Tibial artery (tissue), 4 donors: ENCODE measurements around the gene GCKR.

Experiments used
- DNase-seq, 2 donors: peaks; one replicate each; pipeline ENCODE4 v3.0.0-alpha.2; 2019
- H3K27ac ChIP-seq, 2 donors: fragments of 200-600 bp; sonication (generic) in 1 of 2; 1 replicate in 1 of 2; 2 replicates in 1 of 2; pipeline ENCODE4 v1.5.1; 2018 to 2019; ENCODE audit warnings: mild to moderate bottlenecking in 1 of 2
- H3K27me3 ChIP-seq, 2 donors: fragments of 200-600 bp; sonication (generic) in 1 of 2; one replicate each; pipeline versions ENCODE4 v1.5.1 to v1.6.0; 2016 to 2019
- H3K36me3 ChIP-seq, 3 donors: fragments of 200-600 bp; sonication (generic) in 2 of 3; one replicate each; pipeline ENCODE4 v1.5.1; 2016 to 2019; ENCODE audit warnings: mild to moderate bottlenecking in 2 of 3
- H3K4me1 ChIP-seq, 4 donors: fragments of 200-600 bp; sonication (generic) in 2 of 4; 1 replicate in 3 of 4; 2 replicates in 1 of 4; pipeline ENCODE4 v1.5.1; 2016 to 2019
- H3K4me3 ChIP-seq, 2 donors: fragments of 200-600 bp; sonication (generic) in 1 of 2; 1 replicate in 1 of 2; 2 replicates in 1 of 2; pipeline ENCODE4 v1.5.1; 2018 to 2019; ENCODE audit warnings: mild to moderate bottlenecking in 2 of 2
- H3K9me3 ChIP-seq, 3 donors: fragments of 200-600 bp; sonication (generic) in 1 of 3; one replicate each; pipeline ENCODE4 v1.5.1; 2016 to 2019
- CTCF ChIP-seq, 2 experiments: fragments of 200-600 bp in 1 of 2; fragments of 450-650 bp in 1 of 2; IDR thresholded peaks; one replicate each; pipeline ENCODE4 v1.5.1; 2017 to 2019; ENCODE audit warnings: antibody characterized with exemption in 2 of 2, mild to moderate bottlenecking in 1 of 2, moderate library complexity in 1 of 2
- intact Hi-C: fragments of 100-400 bp; cut with DNase I; formaldehyde crosslinking; loops from one replicate; pipeline ENCODE4 v1.15.0; 2023; ENCODE audit warnings: low total_unique reads

Gene GCKR

GRCh38 chr2:27572998-27573429 is 76.4 kb downstream of the GCKR start:
- no peak for DNase-seq
- Histone ChIP-seq H3K4me1 (no peaks in the 10 kb centered on the region), H3K4me3 (no peak overlapping the region), H3K36me3 (peaks cover 0 to 7% (median 4%) of the 10 kb centered on the region in 3 donors), H3K9me3 (peaks cover 0 to 70% (median 36%) of the 10 kb centered on the region in 3 donors), H3K27me3 (peaks cover 0 to 4% of the 10 kb centered on the region in 2 donors), H3K27ac (no peak overlapping the region)
- intact Hi-C loops: no loop called here
- TF ChIP-seq CTCF (IDR thresholded peaks at IDR 0.05): no peak
